ENCODE measurements around the gene SSBP2.
"Not testable (repeated sequence)": the region's sequence is repeated elsewhere in the genome, so short reads cannot be mapped to it uniquely, and the experiment has no call there.

The SSBP2 gene

DNA sequence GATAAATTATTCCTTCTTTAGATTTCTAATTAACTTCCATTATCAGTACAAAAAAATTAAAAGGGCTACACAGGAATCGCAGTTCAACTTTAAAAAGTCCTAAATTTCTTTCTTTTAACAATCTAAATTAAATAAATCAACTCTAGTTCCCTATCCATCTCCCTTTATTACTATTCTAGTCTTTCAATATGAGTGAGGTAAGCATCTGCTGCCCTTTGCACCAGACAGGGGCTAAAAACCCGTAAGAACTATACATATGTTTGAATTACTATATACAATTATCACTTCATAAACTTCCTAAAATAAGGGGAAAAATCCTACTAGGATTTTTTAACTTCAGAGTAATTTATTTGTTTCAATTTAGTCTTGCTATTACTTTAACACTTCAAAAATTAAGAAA is 145.6 kb downstream of the SSBP2 start:
- no peak for DNase-seq (ENCODE audit: low read depth in 4 of 4, low spot score in 1 of 4)

DNA sequence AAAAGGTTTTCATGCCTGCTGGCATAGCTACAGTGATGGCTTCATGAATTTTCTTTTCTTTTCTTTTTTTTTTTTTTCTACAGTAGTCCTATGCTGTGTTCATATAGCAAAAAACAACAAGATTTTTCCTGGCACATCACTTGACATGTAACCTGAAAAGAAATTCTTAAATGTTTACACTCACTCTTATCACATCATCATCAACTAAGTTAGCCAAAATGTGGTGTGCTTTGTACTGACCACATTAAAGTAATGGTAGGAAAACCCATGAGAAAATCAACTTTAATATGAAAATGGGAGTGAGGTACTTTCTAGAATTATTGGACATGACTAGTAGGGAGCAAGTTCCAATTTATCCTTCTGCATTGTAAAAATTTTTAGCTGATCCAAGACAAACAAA is 146.7 kb downstream of the SSBP2 start:
- DNase-seq (ENCODE audit: low read depth in 4 of 4, low spot score in 1 of 4): no peak

DNA sequence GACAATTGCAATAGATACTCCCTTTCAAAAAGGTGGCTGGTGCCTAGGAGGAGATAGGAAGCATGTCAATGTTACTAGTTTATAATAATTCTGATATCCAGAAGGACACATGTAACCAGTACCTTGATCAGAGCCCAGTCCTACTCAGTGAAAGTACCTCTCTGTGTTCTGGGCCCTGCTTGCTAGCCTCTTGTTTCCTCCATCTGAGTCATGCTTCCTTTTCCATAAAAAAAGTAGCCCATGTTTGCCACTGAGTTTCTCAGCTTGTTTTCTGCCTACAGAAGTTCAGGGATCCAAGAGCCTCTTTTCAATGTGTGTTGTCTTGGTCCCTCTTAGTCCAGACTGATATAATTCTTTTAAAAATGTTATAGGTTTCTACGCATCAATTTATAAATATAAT is 149.0 kb downstream of the SSBP2 start:
- DNase-seq (ENCODE audit: low read depth in 4 of 4, low spot score in 1 of 4): no peak

DNA sequence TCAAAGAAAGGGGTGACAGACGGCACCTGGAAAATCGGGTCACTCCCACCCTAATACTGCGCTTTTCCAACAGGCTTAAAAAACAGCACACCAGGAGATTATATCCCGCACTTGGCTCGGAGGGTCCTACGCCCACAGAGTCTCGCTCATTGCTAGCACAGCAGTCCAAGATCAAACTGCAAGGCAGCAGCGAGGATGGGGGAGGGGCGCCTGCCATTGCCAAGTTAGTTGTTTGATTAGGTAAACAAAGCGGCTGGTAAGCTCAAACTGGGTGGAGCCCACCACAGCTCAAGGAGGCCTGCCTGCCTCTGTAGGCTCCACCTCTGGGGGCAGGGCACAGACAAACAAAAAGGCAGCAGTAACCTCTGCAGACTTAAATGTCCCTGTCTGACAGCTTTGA is 158.8 kb downstream of the SSBP2 start:
- not testable (repeated sequence) for DNase-seq (ENCODE audit: low read depth in 4 of 4, low spot score in 1 of 4)

DNA sequence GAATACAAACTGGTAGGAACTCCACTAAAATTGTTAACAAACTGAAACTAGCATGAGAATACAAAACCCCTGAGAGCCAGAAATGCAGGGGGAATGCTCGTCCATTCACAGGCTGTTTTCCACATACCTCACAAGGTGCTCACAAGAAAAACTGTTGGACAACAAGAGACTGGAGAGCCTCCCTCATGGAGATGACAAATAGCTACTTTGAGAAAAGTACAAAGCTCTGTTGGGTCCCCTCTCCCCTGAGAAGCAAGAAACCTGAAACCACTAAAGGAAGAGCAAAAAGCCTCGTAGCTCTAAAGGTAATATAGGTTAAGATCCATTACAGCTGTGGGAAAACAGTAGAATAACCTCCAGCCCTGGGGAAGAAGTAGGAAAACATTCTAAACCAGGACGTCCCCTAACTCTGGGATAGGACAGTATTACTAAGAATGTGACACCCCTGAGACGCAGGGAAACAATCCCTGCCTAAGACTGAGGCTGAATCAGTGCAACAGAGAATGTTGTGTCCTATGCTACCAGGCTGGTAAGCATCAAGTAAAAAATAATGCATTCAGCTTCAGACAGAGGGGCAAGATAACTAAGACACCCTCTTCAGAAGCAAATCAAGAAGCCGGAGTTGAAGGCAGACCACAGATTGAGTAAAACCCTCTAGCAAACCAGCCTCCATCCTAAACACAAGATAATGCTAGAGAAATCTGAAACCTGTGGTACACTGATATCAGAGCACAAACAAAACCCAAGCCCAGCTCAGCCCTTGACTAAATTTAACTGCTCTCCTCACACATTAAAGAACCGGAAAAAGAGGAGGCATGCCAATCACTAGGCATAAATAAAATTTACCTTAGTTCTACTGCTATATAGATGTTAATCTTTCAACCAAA is 160.2 kb downstream of the SSBP2 start:
- no peak for DNase-seq (ENCODE audit: low read depth in 4 of 4, low spot score in 1 of 4)

DNA sequence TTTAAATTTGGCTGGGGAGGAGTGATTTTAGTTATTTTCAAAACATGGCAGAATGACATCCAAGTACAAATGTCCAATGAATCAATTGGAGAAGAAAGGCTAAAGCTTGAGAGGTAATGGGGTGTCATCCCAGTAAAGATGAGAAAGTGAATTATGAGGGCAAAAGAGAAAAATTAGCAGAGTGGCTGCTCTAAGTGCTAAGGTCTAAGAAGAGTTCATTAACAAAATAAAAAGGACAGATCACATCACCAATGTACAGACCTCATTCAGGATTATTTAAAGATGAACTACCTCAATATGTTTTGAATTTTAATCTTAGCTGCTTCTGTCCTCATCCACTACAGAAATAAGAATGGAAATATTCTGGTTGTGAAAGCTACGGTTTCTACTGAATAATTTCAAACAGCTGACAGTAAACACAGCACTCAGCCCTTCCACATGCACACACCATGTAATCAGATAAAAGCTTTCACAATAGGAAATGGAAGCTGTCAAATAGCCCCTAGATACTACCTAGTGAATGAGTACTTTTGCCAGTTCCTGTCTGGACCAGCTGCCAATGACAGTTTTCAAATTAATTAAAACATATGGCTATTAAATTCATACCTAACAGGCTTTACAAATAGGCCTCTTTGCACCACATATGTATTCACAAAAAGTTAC is 171.5 kb downstream of the SSBP2 start:
- no peak for DNase-seq (ENCODE audit: low read depth in 4 of 4, low spot score in 1 of 4)

DNA sequence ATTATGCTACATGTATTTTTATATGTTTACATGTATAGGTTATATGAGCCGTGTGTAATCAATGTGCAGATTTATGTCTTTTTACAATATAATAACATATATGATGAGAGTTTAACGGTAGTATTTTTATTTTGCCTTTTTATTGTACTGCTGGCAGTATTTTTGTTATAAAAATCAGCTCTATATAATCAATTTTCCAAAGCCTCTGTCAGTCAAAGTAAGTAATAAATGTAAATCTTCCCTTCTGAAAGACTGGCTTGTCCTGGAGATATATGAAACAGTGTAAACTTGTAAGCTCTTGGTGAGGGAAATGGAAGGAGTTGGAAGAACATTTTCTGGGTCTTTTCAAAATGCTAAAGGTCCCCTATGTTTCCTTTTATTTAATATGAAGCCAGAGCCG is 173.8 kb downstream of the SSBP2 start:
- no peak for DNase-seq (ENCODE audit: low read depth in 4 of 4, low spot score in 1 of 4)

DNA sequence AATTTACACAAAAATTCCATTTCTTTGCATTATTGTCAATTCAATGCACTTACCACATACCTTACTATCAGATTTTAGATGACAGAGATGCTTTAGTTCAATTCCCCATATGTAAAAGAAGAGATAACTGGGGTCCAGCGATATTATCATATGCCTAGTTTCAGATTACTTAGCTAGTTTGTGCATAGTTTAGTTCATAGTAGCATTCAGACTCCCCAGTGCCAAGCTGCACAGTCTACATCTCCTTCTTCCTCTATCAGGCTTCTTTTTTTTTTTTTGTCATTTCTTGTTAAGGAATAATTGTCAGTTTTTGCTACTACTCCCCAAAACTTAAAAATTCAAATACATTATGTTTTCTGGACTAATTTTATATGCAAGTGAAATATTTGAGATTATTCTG is 175.0 kb downstream of the SSBP2 start:
- DNase-seq (ENCODE audit: low read depth in 4 of 4, low spot score in 1 of 4): no peak

DNA sequence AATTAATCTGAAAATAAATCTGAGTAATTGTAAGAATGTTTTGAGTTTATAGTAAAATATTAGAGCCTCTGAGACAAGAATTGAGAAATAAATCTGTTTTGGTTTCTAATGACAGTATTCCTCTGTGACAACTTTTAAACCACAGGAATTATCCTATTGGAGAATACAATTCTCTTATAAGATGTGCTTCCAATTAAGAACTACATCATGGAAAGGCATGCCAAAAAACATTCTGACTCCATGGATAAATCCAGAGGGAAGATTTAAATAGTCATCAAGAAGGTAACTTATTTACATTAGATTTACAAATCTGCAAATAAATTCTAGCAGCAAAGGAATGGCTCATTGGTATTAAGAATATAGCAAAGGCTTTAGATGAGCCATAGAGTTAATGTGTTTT is 178.7 kb downstream of the SSBP2 start:
- DNase-seq (ENCODE audit: low read depth in 4 of 4, low spot score in 1 of 4): no peak

DNA sequence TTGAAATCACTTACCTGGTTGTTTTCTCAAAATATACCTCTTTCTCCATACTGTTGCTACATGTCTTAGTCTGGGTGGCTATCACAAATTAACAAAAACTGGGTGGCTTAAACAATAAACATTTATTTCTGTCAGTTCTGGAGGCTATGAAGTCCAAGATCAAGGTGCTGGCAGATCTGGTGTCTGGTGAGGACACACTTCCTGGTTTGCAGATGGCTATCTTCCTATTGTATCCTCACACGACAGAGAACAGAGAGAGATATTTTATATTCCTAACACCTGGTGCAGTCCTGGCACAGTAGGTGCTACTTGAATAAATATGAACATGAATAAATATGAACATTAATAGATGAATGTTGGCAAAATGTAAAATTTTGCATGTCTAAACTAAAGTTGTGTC is 192.7 kb downstream of the SSBP2 start:
- DNase-seq (ENCODE audit: low read depth in 4 of 4, low spot score in 1 of 4): no peak

DNA sequence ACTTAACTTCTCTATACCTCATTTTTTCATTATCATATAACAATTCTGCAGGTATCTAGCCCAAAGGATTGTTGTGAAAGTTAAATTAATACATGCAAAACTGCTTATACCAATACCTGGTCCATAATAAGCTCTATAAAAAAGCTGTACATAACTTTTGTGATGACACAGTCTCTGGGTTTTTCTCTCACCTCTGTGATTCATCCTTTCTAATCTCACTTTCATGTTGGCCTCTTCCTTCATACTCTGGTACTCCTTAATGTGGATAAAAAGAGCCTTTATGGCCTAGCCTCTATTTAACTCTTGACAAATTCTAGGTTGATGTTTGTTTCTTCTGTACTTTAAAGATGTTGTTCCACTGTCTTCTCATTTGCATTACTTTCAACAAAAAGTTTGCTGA is 194.1 kb downstream of the SSBP2 start:
- DNase-seq (ENCODE audit: low read depth in 4 of 4, low spot score in 1 of 4): no peak

DNA sequence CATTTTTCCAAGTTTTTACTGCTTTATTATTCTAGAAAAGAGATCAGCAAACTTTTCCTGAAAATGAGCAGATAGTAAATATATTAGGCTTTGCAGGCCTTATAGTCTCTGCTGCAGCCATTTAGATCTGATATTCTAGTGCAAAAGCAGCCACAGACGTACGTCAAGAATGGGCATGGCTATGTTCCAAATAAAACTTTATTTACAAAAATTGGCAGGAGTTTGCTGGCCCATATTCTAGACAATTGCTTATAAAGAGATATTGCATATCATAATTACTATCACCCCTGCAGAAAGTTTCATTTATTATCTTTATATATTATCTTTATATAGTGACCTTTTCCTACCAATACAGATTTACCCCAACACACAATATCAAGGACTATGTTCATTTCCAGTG is 195.0 kb downstream of the SSBP2 start:
- DNase-seq (ENCODE audit: low read depth in 4 of 4, low spot score in 1 of 4): no peak

DNA sequence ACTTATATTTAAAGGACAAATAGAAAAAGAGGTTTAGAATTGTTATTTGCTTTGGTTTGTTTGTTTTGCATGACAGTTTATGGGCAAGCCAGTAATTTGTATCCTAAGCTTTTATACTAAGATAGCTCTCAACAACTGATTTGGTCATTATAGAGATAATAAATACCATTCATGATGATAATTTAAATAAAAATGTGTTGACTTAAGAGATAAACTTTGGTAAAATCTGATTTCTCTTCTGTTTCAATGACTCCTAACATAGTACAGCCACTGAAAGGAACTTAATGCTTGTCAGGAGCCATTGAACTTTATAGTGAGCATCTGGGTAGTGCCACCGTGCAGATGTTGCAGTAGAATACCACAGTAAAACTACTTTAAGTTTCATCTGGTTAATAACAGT is 196.2 kb downstream of the SSBP2 start:
- no peak for DNase-seq (ENCODE audit: low read depth in 4 of 4, low spot score in 1 of 4)

DNA sequence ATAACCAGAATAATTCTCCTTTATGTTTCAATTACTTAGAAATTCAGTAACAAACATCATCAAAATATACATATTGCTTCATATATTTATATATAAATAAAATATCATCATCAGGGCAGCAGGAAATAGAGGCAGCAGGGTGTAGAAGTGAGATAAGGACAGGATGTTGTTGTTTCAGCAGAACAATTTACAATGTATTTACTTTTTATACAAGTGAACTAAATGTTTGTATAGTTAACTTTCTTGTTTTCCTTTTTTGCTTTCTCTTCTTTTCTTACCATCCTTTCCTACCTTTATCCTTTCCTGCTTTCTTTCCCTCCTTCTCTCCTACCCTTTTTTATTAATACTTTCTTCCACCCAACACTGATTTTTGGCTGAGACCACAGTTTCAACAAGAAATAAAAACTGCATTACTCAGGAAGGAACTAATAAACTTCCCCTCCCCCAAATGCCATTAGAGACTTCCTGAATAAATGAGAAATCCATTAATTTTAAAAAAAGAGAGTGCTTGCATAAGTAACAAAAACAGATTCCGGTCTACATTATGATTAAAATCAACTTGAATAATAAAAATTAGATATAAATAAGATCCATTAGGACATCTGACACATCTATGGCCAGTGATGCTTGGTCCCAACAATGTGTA is 197.2 kb downstream of the SSBP2 start:
- no peak for DNase-seq (ENCODE audit: low read depth in 4 of 4, low spot score in 1 of 4)

DNA sequence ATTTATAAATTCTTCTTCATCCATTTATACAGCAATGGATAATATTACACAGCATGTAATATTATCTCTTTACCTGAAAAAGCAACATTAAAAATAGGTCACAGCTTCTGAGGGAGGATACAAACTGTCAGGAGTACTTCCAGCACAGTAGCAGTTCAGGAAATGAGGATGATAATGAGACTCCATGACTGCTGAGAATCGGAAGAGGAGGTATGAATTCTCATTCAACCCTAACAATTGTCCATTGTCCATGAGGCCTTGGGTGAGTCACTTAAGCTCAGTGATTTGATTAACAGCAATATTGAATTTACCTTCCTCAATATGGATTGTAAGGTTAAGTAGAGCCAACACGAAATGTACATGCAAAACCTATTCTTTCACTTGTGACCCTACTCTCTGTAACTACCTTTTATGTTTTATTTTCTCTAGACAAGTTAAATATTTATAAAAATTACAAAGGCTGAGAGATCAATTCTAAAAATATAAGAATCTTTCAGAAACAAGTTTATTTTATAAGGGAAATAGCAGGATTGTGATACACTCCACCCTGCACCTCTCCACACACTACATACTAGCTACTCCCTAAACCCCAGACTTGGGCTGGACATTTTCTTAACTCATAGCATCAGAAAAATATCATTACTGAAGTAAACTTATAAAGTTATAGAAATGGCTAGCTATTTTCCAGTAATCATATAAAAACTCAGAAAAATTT is 197.9 kb downstream of the SSBP2 start:
- no peak for DNase-seq (ENCODE audit: low read depth in 4 of 4, low spot score in 1 of 4)

DNA sequence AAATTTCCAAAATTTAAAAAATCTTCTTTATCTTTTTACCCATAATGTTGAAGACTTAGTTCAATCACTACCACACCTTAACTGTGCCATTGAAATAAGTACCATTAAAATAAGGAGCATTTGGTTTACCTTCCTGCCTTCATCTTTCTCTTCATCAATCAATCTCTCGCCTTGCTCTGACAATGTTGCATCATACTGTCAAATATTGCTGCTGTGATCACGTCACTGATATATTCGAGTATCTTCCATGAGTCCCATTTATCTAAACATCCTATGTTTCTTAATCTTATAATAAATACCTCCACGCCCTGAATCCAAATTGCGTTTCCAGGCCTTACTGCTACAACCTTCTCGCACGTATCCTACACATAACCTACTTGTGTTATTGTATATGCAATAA is 201.8 kb downstream of the SSBP2 start:
- no peak for DNase-seq (ENCODE audit: low read depth in 4 of 4, low spot score in 1 of 4)

DNA sequence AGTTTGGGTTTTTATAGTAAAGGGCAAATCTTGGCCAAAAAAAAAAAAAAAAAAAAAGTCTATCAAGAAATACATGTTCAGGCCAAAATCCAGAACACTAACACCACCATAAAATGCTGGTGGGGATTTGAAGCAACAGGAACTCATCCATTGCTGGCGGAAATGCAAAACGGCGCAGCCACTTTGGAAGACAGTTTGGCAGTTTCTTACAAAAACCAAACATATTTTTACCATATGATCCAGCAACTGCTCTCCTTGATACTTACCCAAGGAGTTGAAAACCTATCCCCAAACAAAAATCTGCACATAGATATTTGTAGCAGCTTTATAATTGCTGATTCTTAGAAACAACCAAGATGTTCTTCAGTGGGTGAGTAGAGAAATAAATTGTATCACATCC is 203.9 kb downstream of the SSBP2 start:
- DNase-seq (ENCODE audit: low read depth in 4 of 4, low spot score in 1 of 4): no peak

DNA sequence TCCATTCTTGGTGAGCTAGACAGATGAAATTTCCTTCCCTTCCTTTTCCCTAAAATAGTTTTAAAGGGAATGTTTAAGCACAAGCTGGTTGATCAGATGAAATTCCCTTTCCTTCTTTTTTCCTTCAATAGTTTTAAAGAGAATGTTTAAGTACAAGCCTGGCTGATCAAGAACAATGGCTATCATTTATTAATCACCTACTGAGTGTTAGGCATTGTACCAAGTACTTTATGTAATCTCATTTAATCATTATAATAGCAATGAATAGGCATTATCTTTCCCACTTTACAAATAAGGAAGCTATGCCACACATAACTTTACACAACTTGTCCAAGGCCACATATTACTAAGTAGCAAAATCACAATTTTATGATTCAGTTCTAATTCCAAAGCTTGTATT is 205.0 kb downstream of the SSBP2 start:
- DNase-seq (ENCODE audit: low read depth in 4 of 4, low spot score in 1 of 4): no peak

DNA sequence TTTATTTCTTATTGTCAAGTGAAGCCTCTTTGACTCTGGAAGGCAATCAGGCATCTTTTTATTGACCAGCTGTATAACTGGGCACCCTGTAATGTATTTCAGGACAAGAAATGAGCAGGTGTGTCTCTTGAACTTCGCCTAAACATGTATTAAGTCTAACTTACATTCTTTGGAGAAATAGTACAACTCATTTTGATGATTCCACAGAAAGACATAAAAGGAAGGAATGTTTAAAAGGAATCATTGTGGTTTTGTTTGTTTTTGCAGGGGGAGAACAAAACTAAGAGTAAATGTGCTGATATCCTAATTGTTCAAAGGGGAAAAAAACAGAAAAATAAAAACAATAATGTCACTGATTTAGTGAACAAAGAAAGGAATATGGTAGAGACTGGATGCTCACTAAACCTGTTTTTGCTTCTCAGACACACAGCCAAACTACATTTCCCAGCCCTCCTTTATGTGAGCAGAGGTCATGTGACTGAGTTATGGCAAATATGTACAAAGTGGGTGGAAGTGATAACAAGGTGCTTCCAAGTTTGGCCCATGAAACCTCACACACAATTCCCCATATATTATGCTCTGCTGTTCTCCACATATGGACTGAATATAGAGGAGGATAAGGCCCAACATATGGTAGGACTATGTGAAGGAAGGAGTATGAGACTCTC is 206.4 kb downstream of the SSBP2 start:
- DNase-seq (ENCODE audit: low read depth in 4 of 4, low spot score in 1 of 4): no peak

DNA sequence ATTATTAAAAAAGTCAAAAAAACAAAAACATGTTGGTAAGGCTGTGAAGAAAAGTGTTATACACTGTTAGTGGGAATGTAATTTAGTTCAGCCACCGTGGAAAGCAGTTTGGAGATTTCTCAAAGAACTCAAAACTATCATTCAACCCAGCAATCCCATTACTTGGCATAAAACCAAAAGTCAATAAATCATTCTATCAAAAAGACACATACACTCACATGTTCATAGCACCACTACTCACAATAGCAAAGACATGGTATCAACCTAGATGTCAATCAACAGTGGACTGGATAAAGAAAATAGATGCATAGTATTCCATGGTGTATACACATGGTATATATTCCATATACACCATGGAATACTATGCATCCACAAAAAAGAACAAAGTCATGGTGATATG is 208.7 kb downstream of the SSBP2 start:
- no peak for DNase-seq (ENCODE audit: low read depth in 4 of 4, low spot score in 1 of 4)

DNA sequence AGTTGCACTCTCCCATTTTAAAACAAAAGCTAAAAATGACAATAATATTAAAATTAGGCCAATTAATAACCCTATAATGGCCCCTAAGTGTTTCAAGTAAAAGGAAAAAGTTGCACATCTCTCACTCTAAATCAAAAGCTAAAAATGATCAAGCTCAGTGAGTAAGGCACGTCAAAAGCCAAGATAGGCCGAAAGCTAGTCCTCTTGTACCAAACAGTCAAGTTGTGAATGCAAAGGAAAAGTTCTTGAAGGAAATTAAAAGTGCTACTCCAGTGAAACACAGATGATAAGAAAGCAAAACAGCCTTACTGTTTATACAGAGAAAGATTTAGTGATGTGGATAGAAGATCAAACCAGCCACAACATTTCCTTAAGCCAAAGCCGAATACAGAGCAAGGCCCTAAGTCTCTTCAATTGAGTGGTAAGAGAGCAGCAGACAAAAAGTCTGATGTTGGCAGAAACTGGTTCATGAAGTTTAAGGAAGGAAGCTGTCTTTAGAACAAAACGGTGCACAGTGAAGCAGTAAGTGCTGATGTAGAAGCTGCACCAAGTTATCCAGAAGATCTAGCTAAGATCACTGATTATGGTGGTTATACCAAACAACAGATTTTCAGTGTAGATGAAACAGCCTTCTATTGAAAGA is 212.9 kb downstream of the SSBP2 start:
- DNase-seq (ENCODE audit: low read depth in 4 of 4, low spot score in 1 of 4): no peak
